Measurements from ENCODE around the gene DIP2C.
A peak's percentile ranks its signal among the peaks of the same experiment; 100 is the strongest.
"Not testable (repeated sequence)": the region's sequence is repeated elsewhere in the genome, so short reads cannot be mapped to it uniquely, and the experiment has no call there.

The DIP2C gene

DNA sequence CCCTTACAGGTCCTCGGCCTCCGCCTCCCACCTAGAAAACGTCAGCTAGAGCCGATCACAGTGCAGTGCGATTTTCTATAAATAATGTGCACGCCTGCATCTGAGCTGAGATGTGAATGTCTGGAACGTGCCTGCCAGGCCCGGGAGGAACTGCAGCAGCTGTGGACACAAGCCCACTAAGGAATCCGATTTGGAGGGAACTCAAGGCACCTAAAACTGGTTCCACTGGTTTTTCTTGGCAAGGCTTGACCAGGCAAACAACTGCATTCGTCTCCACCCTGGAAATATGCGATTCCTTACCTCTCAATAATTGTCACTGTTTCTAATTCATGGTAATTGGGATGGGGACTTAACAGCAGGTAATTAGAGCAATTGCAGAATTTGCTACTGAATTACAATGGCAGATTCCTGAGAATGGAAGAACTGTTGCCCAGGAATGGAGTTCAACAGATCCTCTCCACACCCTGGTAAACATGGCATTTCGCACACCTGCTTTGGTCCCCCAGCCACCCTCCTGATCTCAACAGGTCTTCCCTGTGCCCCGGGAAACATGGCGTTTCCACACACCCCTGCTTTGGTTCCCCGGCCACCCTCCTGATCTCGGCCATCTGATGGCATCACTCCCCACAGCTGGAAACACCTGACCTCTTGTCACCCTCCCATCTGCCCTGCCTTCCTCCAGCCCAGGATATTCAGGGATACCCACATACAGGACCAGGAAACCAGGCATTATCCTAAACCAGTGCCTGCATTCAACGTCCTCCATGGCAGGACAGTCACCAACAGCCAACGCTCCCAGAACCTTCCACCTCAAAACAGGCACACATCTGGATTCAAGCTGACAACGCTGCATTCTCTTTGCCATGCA, 76.0 kb downstream of the DIP2C start:
- no peak for DNase-seq (ENCODE audit: low read depth)

DNA sequence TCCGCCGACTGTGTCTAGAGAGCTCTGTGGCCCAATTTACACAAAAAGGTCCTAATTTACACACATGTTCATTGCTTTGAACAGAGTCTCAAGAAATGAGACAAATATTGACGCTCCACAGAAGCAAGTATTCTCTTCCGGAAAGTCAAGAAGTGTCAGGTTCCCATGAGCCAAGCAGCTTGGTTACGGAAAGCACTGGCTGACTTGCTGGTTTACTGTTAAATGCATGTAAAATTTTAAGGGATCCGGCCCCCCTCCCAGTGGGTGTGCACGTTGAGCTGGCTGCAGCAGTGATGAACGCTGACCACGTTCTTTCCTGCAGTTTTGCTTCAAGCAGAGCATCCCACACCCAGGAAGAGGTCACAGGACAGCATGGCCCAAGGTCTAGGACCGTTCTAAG, 76.8 kb downstream of the DIP2C start:
- DNase-seq (ENCODE audit: low read depth), result no peak

DNA sequence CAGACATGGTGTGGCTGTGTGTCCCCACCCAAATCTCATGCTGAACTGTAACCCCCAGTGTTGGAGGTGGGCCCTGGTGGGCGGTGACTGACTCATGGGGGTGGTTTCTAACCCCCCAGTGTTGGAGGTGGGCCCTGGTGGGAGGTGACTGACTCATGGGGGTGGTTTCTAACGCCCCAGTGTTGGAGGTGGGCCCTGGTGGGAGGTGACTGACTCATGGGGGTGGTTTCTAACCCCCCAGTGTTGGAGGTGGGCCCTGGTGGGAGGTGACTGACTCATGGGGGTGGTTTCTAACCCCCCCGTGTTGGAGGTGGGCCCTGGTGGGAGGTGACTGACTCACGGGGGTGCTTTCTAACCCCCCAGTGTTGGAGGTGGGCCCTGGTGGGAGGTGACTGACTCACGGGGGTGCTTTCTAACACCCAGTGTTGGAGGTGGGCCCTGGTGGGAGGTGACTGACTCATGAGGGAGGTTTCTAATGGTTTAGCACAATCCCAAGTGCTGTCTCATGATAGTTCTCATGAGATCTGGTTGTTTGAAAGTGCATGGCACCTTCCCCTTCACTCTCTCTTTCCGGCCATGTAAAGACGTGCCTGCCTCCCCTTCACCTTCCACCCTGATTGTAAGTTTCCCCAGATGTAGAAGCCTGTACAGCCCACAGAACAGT, 78.7 kb downstream of the DIP2C start:
- not testable (repeated sequence) for DNase-seq (ENCODE audit: low read depth)

DNA sequence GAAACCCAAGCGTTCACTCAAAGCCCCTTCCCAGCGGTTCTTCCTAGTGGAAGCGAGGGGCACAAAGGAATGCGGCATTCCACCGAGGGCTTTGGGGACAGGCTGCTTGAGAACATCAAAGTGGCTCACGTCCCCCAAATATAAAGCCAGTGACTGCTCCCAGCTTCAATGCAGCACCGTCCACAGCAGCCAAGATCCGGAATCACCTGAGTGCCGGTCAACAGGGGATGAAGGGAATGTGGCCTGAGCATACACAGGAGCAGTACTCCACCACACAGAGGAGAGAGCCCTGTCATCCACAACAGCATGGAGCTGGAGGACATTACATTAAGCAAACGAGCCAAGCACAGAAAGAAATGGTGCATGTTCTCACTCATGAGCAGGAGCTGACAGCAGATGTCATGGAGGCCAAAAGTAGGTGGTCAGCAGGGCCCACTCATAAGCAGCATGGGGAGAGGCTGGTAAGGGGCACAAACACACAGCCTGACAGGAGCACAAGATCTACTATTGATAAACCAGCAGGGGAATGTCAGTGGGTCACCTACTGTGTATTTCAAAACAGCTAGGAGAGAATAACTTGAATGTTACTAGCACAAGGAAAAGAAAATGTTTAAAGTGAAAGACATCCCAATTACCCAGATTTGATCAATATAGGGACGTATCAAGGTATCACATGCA, 79.5 kb downstream of the DIP2C start:
- DNase-seq (ENCODE audit: low read depth), result no peak

DNA sequence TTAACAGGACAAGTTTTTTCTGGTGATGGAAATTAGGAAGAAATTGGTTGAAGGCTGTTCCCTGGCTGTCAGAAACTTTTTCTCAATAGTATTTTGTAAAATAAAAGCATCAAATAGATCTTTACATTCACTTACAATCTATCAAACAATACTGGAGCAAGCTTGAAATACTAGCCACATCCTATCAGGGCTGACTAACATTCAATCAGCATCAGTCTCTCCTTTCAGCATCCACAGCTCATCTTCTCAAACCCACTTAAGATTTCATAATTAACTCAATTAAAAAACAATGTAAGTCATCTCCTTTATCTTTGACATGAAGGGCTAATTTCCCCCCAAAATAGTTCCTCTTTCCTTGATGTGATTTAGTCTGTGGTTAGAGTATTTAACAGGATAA, 80.2 kb downstream of the DIP2C start:
- no peak for DNase-seq (ENCODE audit: low read depth)

DNA sequence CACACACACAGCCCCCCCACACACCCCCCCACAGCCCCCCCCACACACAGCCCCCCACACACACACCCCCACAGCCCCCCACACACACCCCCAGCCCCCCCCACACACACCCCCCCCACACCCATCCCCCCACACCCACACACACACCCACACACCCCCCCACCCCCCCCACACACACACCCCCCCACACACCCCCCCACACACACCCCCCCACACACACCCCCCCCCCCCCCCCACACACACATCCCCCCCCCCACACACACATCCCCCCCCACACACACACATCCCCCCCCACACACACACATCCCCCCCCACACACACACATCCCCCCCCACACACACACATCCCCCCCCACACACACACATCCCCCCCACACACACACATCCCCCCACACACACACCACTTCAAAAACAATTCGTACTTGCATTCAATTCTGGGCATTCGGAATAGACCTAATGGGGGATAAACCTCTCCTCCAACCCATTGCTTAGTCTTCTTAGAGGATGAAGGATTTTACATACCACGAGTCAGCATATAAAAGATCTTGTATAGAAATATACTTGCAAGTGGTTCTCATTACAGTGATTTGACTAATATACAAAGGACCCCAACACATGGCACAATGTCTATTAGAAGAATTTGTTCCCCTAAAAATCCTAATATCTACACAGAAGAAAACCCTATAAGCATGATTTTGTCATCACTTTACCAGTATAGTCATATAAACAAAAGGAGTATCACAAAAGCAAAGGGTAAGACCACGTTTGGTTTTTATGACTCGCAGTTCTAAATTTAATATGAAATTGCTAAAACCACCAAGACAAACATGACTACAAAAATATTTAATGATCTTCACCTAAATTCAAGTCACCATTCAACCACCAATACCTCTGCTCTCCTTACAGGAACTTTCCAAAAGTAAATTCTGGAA, 80.9 kb downstream of the DIP2C start:
- DNase-seq (ENCODE audit: low read depth), result no peak

DNA sequence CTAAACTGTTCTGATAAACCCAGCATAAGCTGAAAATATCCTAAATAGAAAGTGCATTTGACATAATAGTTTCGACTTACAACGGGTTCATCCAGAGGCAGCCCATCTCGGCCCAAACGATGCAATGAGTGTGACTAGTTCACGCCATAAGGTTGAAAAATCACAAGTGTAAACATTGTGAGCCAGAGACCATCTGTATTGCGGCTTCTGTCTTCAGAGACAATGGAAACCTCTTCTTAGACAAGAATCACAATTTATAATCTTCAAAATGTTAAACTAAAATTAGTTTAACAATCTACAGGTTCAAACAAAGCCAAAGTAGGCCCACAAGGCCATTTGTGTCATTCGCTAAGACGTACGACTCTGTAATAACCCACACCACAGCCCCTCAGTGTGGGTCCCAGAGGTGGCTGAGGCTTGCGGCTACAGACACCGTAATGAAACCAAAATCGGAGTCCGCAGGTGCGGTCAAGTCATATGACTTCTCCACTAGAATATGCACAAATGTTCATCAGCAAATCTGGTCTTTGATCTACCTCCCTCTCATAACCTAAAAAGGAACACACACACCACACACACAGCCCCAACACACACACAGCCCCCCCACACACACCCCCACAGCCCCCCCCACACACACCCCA, 81.8 kb downstream of the DIP2C start:
- DNase-seq (ENCODE audit: low read depth), result no peak

DNA sequence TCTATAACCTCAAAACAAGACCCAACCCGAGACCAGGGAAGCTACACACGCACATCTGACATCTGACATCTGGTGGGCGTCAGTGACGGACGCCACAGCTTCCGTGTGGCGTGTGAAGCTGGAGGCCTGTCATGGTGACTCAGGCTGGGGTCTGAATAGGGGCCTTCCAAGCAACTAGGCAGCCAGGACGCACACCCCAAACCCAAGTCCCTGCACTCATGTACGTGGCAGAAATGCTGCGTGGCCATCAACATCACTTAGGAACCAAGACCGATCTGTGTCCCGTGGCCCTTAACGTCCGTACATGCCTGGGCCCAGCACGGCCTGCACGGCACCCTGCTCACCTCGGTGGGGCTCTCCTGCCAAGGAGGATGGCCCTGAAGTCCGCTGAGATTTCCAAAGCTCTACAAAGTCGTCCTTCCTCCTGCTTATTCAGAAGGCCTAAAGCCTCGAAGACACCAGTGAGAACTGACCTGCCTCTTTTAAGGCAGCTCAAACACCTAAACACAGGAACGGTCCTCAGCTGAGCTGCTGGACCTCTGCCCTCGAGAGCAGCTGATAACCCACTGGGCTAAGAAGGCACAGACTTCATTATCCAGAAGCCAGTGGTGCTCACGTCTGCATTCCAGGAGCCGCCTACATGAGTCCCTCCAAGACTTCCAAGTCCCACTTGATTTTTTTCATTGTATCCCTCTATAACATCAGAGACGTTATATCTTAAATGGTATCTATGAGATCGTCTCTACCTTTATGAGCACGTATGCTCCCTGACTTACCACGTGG, 82.5 kb downstream of the DIP2C start:
- no peak for DNase-seq (ENCODE audit: low read depth)

DNA sequence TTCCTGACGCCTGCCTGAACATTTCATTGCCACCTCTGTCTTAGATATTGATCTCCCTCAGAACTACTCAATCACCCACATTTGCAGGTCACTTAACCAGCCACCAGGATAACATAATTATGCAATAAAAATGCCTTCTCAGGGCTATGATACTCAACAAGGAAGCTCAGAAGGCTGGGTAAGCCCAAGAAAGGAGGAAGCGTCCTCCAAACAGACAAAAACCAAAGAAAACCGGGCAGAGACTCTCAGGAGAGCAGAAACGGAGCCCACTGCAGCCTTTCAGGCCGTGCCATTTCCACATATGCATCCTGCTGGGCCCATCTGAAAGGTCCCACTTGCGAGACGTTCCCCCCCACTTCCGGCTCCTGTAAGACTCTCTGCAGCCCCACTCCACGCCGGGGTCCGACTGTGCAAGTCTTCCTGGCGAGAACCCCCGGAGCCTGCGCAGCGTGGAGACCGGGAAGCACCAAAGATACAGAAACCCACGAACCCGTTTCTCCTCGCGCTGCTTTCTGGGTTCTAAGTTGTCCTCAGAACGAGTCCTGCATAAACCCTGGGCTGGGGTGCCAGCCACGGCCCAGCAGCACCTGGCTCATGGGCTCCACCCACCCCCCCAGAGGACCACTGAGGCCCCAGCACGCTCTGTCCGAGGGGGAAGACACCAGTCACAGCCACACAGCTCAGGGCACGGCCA, 83.7 kb downstream of the DIP2C start:
- no peak for DNase-seq (ENCODE audit: low read depth)

DNA sequence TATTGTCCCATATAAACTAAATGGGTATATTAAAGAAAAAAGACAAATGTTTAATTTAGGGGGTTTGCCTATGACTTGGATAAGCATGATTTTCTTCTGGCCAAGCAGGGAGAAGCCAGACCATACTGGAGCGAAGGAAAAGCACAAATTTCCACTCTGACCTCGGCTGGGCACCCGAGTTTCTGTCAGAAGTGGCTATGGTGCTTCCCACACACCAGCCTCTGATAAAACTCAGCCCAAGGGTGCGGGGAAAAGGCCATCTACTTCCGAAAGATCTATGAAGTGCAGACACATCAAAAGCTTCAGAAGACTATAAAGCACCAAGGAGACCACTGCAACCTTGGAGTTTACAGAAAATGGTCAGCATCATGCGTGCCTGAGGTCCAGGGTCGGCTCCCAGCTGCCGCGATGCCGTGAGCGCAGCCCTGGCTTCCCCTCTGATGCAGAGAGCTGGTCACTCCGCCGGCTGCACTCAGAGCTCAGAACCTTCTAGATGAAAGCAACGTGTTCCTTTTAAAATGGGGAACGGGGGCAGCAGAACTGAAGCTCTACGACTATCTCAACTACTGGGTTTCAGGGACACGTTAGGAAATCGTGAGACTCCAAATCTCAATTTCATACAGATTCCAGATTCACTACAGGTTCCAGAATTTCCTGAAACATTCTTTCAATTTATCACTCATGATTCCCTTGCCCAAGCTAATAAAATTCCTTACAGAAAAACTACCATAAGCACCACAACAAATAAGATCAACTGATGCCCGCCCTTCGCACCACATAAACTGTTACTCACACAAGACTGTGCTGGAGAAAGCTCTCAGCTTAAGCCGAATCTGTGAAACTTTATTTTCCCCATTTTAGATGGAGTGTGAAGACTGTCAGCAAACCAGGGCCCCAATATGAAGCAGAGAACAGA, 84.5 kb downstream of the DIP2C start:
- no peak for DNase-seq (ENCODE audit: low read depth)

DNA sequence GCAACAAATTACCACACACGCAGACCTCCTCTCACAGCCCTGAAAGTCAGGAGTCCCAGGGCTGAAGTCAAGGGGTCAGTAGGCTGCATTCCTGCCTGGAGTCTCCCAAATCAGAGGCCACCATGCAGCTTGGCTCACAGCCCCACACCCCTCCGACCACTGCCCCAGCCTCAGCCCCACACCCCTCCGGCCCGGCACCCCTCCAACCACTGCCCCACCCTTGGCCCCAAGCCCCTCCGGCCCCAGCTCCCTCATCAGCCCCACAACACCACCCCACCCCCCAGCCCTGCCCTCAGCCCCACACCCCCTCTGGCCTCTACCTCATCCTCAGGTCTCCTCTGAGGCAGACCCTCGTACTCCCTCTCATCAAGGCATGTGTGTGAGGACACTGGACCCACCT, 85.7 kb downstream of the DIP2C start:
- DNase-seq (ENCODE audit: low read depth), result no peak

DNA sequence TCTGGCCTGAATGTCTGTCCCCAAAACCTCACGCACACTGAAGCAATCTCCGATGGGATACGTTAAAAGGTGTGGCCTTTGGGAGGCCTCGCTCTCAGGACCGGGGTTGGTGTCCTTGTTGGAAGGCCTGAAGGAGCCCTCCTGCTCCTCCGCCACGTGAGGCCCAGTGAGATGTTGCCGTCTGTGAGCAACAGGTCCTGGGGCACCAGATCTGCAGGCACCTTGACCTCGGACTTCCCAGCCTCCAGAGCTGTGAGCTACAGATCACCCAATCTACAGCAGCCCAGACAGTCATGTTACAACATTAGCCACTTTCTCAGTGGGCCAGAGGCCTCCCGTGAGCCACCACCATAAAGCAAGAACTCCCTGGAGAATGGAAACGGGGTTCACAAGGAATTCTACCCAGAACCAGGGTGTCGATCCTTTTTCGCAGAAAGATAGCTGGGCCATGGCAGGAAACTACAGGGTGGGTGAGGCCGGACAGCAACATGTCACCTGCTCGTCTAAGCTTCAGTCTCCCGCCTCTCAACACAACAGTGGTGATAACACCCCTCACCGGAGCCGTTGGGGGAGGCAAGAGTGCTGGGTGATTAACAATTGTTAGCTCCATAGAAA, 87.0 kb downstream of the DIP2C start:
- DNase-seq (ENCODE audit: low read depth), result no peak

DNA sequence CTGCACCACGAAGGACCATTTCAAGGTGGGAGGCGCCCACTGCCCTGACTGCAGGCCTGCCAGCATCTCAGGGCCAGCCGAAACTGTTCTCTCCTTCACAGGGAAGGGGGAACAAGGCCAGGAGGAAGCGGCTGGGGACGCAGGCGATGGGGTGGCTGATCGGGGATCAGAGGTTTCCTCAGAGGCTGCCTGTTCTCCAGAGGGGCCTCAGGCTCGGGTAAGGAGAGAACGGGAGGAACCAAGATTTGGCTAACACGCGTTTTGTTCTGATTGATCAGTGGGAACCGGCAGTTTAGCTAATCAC, 87.9 kb downstream of the DIP2C start:
- no peak for DNase-seq (ENCODE audit: low read depth)

DNA sequence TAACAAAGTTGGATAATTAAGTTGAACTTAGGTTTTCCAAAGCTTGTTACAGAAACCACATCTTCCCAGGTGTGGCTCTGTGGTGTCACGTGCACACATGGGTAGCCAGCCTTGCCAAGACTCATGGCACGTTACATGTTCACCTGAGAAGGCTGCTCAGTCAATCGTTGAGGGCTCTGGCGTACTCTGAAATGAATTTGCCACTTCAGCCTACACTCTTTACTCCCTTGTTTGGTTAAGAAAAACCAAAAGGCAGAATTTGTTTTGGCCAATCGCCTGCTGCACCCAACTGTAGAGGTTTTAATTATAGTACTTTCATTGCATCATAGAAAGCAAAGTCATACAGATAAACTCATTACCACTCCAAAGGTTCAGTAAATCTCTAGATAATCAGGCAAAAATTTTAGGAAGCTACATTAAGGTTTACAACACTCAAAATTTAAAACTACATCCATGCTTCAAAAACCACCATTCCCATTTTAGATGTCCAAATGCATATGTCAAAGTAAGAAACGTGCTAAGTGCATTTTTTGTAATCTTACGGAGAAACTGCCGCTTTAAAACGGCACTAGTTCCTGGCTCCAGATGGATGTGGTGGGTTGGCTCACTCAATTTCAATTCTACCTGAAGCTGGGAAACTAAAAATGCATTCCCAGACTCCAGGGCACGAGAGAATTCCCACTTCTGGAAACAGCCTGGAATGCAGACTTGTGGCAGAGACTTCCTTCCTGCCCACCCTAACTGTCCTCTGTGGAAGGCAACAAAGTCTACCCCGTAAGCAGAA, 88.4 kb downstream of the DIP2C start:
- no peak for DNase-seq (ENCODE audit: low read depth)

DNA sequence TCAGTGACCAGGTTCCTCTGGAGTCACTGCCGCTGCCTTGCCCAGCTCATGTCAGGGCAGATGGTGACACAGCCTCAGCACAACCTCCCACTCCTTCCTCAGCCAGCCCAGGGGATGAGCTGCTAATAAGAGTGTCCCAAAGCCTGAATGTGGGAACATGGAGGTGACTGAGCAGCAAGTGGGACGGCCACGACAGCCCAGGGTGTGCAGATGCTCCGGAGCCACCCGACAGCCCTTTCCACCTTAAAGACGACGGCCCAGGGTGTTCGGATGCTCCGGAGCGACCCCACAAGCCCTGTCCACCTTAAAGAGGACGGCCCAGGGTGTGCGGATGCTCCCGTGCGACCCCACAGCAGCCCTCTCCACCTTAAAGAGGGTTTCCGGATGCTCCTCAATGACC, 89.2 kb downstream of the DIP2C start:
- DNase-seq (ENCODE audit: low read depth), result no peak

DNA sequence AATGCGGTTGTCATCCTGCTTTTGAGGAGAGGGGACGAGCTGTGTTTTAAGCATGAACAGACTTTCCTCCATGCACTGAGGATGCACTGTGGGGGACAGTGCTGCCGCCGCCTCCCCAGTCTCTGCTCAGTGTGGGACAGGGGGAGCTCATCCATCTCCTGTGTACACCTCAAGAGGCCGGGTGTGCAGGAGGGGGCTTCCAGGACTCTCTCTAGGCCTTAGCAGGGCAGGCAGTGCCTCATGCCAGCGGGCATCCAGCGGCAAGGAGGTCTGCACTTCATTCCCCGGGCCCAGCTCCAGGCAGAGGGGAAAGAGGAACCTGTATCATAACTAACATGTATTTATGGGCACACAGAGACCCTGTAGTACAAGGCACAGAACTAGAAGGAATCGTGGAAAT, 89.7 kb downstream of the DIP2C start:
- no peak for DNase-seq (ENCODE audit: low read depth)

DNA sequence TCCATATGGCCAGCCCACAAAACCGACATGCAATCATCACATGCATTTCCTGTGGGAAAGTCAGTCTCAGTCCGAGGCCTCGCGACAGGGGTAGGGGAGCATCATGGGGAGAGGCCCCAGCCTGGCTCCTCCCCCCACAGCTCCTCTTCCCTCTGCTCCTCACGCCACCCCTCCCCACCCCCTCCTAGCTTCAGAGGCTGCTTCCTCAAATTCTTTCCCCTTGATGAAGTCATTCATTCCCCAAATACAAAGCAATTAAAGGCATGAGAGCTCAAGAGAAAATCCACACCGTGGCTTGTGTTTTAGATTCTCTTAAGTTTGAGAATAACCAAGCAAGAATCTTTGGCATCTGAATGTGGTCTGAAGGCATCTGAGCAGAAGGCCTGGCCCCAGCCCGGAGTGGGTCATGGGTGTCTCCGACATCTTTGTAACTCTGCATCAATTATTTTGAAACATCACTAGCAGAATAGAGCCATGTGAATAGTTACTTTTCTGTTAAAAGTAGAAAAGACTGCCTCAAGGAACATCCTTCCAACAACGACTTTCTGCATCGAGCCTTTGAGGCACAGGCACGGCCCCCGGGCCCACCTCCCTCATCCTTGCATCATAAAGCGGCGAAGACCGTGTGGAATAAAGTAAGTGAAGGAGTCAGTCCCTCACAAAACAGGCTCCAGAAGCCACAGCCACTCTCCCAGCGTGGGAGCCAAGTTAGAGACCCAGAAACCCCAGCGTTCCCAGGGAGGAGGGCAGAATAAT, 90.9 kb downstream of the DIP2C start:
- peak; percentile 89 for DNase-seq (ENCODE audit: low read depth)

Data from HS-27A (cell line).